CD4-positive, alpha-beta T cell treated with Interleukin-4 for 4 hours (primary cell): ENCODE measurements around the gene SORCS1.

ENCODE experiments used
- DNase-seq: peaks from one replicate; pipeline ENCODE4 v3.0.0-alpha.2; 2020

The SORCS1 gene

DNA sequence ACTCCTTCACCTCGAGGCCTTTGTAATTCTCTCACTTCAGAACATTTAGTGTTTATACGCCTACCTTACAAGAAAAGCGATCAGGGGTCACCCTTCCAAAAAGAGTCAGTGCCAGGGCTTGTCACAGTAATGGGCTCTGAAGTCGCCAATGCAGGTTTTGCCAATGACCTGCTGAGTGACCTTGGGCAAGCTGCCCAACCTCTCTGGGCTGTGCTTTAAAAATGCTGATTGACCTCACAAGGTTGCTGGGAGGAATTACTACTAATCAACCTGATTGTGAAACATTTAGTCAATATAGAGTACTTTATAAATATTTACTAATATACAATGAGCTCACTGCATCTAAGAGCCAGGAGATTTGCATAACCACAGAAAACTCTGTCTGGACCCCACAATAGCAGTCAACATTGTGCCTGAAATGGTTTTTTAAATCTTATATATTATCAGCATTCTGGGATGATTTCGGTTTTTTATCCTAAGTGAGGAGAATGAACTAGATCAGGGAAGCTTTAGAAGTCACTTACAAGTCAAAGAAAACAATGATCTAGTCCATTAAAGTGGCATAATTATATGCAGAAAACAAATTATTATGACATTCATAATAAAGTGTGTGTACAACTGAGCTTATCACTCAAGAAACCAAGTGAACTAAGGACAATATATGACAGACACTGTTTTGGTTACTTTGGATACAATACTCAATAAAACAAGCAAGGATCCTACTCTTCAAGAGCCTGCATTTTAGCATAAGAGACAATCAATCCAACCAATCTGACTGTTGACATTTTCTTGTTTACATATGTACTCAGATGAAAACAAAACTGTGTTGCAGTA, 290.5 kb downstream of the SORCS1 start:
- DNase-seq: no peak

DNA sequence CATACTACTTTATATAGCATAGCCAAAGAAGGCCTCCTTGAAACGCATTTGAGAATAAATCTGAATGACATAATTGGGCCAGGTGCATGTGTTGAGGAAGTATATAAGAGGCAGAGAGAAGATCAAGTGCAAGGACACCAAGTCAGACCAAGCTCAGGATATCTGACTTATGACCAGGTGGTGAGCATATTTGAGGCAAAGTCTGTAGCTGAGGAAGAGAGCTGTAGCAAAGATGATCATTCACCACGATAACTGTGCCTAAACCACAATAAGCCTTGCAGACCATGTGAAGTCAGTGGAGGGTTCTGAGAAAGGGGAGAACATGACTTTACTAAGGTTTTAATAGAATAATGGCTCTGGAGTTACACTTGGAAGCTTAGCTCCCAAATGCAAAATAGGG, 292.3 kb downstream of the SORCS1 start:
- no peak for DNase-seq

DNA sequence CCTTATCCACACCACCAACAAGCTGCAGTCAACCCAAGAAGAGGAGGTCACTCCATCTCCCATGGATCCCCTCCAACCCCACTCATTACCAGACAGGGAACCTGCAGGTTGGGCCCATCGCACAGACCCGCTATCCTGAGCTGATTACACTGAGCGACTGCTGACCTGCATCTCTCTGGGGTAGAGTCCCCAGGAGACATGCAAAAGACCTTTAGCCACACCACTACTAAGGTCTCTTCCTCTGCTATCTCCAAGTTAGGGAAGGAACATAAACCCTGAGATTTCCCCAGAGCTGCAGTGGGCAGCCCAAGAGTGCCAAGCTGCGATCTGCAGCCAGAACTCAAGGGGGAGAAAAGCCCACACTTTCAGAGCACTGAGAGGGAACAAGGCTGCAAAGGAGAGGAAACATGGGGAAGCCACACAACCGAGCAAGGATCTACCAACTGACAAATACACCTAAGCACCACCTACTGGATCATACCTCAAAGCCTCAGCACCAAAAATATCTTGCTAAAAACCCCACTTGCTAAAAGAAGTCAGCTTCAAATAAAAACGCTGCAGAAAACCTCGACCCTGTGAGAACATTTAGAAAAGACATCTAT, 298.2 kb downstream of the SORCS1 start:
- DNase-seq: no peak

DNA sequence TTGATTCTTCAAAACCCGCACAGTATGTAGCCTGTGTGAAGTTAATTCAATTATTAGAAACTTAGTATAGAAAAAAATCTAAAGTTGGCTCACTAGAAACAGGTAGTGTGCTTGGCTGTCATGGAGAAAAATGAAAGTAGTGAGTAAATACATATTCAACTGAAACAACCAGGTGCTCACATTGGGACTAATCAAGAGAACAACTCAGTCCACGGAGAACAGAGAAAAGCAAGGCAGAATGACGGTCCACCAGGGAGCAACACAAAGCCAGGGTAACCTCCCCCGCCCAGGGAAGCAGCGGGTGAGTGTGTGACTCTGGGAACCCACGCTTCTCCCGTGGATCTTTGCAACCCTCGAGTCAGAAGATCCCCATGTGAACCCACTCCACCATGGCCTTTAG, 300.5 kb downstream of the SORCS1 start:
- no peak for DNase-seq

DNA sequence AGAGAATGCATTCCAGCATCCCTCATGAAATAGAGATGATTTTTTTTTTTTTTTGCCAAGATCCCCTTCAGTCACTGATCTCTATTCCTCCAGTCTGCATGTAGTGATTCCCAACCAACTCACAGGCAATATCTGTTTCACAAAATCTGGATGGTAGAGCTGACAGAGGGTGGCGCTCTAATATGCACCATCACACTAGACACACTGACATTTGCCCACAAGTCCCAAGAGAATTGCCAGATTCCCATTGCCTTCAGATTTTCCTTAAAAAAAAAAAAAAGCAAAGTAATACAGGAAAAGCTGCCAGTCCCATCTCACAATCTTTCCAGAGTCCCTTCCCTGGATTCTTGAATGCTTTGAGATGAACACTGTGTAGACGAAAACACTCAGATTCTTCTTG, 301.0 kb downstream of the SORCS1 start:
- no peak for DNase-seq

DNA sequence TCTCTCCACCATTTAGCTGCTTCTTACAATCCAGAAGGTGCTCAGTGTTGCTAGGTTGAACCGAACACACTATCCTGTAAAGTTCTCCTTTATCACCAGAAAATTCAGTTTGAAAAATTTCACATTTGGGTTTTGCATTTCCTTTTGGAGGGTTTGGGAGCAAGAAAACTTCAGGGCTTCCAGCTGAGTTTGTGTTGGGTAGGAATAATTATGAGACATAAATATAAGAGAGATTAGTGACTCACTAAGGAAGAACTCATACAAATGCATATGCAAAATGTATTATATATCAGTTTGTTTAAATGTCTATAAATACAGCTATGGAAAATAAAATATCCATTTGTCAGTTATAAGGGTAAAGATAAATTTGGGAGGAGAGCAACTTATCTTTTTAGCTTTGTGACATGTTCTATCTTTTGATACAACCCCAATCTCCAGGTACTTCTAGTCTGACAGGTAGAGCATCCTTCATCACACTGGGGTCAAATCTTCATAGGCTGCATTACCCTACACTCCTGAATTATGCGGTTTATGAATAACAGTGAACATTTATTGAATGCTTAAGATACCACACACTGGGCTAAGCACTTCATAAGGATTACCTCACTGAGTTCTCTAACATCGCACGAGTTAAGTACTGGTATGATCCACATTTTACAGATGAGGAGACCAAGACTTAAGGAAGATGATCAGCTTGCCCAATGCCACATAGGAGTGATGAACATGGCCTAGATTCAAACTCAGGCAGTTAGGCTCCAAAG, 304.4 kb downstream of the SORCS1 start:
- no peak for DNase-seq

DNA sequence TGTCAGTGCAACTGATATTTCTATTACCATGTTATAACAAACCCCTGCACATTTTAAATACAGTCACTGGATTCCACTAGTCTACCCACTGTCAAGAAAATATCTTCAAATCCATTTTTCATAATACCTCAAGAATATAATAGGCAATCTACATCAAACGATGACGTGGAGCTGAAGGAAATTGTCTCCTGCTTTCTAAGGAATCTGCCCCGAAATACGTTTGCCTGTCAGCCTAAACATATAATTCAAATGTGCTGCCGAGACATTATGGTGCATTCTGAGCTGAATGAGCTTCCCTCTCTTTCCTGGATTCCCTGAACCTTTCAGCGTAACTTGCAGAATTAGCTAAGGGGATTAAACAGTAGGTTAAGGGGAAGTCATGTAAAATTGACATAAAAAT, 306.8 kb downstream of the SORCS1 start:
- no peak for DNase-seq

DNA sequence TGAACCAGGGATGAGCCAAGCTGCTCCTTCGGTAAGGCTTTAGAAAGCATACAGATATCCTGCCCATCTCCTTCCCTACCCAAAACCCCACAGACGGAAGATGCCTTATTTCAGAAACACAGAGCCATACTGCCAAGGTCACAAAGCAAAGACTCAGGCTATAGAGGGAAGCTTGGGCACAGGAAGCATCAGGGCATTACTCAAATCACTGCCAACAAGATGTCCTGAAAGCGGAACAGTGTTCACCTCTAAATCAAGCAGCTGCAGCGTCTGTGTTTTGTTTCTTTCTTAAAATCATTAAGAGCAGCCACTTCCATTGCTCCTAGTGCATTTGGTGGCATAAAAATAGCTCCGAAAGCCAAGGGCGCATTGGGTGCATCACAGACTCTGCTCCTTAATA, 307.3 kb downstream of the SORCS1 start:
- DNase-seq: no peak

DNA sequence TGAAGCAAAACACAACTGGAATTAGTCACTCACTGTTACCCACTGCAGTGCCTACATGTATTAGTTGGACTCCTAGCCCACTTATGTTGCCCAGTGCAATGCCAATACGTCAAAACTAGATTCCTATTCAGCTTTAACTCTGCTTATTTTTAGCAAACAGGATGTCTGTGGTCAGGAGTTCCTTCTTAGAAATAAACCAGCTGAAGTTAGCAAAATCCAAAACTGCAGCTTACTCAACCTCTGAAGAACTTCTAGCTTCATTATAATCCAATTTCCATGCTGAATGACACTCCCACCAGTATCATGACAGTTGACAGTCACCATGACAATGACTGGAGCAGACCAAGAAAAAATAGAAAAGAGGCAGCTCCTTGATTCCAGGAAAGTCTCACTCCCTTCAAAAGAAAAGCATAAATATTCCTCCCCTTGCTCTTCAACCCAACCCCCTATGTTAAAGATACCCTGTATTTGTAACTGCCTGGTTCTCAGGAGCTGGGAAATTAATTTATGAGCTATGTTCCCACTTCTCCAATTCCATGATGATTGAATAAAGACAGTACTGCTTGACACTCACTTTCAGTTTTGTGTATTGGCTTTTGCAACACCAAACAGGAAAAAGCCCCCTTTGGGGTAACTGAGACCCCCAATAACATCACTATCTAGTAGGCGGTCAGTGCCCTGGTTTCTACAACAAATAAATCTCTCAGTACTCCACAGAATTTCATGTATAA, 327.4 kb downstream of the SORCS1 start:
- no peak for DNase-seq

DNA sequence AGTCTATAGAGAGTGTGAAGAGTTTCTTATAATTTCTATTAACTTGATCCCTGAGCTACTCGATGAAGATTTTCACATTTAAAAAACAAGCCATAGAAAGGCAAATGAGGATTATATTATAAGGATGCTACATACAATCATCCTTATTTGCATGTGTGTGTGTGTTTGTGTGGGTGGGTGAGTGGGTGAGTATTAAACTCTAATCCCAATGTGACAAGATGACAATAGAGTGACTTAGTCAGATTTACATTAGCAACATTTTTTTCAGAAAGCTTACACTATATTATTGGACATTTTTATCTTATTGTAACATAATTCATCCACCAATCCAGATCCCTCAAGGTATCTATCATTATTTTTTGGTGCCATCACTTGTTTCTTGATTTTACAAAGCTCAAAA, 331.7 kb downstream of the SORCS1 start:
- DNase-seq: no peak

DNA sequence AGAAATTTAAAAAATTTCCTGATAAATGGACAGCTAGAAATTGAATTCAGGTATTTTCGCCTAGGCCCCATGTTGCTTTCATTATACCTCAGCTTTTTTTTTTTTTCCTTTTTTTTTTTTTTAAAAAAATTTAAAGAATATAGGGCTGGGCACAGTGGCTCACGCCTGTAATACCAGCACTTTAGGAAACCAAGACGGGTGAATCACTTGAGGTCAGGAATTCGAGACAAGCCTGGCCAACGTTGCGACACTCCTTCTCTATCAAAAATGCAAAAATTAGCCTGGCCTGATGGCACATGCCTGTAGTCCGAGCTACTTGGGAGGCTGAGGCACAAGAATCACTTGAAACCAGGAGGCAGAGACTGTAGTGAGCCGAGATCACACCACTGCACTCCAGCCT, 334.0 kb downstream of the SORCS1 start:
- no peak for DNase-seq

DNA sequence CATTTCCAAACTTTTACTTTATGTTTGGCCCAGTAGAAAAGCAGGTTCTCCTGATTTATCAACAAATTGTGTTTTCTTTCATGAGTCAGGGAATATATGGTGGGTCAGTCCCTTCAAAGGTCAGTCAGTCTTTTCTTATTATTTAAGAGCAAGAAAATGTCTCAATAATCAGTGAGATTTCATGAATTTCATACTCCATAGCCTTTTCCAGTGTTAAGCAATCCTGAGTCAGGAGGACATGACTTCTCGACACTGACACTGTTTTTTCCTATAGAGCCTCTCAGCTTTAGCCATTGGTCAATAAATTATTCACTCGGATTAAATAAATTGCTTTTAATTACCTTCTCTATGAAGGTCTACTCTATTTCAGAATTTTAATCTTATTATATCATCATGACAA, 334.5 kb downstream of the SORCS1 start:
- no peak for DNase-seq

DNA sequence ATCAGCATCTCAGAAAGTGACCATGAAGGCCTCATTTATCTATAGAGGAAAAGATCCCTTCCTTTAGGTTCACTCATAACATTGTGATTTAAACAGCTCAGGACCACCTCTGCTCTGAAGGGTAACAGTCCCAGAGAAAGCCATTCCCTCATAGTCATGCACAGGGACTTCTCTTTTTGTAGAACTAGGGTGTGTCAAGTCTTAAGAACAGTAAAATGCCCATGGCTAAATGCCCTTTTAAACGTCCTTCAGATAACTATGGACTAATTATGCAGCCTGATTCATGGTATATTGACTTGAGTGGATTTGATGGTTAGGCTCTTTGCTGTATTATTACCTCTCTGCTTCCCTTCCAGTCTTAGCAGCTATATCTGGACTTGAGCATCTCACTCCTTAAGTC, 337.8 kb downstream of the SORCS1 start:
- no peak for DNase-seq

DNA sequence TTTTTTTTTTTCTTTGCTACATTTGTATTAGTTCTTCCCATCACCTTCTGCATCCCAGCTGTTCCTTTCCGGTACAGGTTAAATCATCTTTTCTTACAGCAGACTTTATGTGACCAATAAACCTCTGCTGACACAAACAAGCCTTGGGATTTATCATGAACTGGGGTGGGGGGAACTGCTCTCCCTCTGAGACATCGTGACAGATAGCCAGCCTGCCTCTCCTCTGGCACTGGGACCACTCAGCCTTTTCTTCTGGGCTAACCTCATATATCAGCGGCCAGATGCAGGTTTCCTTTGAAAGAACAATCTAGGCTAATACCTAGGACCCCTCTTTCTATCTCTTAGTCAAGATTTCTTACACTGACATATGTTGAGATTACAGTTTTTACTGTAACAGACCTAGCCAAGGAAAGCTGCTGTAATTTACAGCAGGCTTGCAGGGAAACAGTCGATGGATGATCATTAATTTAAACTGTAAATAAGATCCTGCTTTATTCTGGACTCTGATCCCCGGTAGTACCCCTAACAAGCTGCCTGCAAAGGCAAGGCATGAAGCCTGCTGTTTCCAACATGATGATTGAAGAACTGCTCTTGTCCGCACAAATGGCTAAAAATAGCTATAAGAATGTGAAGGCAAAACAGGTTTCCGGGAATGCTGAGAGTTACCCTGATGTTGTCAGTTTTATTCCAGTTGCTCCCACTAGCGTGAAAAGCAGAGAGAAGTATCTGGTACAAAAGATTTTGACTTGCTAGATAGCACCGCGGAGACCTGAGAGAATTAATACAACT, 338.7 kb downstream of the SORCS1 start:
- DNase-seq: no peak

DNA sequence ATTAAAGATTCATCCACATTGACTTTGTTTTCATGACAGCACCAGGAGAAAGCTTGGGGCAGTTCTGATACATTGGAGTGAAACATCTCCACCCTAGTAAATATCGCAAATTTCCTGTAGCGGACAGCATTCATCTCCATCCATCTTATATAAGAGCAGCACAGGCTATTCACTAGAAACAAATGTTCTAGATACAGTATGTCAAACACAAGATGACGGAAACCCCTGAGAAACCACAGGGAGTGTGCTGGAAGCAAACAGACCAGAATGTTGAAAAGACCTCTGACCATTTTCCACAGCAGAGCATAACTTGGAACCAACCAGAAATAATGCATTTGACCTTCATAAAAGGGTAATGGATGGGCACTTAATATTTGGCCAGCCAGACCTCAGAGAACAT, 343.9 kb downstream of the SORCS1 start:
- DNase-seq: no peak

DNA sequence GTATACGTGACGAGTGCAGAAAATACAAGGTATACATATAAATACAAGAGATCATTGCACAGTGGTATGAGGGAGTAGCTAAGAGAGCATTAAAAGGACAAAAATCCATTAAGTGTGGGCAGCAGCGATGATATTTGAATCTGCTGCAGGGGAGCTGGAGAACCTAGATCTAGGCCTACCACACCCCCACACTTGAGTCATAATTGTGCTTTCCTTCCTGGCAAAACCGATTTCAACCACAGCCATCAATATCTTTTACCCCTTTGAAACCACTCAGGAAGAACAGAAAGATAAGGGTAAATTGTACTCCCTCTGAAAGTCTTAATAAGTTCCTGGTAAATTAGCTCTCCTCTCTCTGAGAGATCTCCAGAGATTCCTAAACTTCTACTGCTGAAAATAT, 345.0 kb downstream of the SORCS1 start:
- DNase-seq: no peak

DNA sequence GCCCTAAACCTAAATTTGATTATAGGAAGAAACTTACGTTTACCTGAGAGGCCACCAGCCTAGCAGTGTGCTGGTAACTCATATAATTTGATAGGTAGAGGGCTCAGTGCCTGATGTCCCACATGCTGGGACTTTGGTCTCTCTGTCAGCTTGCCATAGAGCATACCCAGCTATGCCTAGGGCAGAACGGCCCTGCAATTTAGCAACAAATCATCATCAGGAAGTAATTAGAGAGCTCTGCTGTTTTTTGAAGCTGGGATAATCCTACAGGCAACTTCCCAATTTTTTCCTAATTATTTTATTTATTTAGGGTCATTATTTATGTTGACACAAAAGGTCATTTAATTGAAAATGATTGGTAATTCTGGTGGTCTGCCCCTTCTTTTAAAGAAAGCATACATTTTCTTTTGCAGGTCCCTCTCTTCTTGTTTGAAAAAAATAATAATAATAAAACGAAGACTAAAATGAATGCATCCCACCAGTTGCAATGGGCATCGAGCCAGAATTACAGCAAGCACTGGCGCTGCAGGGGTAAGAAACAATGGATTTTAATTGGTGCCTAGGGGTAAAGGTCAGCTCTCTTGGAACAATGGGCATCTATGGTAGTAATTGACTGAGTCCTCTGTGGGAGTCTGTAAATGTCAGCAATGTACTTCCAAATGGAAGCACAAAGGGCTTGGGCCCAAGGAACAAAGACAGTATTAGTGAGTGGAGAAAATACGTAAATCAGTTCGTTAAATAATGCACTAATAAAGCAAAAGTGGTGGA, 348.0 kb downstream of the SORCS1 start:
- DNase-seq: no peak

DNA sequence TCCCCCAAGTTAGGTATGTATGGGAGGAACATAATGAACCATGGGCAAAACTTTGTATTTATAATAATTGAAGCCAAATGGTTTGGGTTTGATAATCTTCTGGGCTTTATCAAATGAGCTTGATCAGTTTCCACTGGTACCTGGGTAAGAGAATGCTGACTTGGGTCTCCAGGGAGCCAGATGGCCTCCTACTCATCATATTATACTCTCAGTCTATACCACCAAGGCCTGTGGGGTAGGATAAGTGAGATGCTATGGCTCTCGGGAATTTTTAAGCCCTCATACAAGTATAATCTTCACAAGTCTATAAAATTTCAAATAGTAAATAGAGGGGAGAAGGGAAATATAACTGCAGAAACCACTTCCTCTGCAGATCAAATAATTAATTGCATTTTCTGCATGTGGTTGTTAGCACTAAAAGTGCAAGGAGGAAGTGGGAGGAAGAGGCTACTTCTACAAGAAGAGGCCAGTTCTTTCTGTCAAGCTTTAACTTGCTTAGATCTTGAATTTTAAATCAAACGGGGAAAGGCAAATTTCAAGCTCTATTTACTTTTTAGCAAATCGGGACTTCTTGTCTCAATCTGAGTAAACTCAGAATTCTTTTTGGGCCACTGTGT, 349.0 kb downstream of the SORCS1 start:
- no peak for DNase-seq

DNA sequence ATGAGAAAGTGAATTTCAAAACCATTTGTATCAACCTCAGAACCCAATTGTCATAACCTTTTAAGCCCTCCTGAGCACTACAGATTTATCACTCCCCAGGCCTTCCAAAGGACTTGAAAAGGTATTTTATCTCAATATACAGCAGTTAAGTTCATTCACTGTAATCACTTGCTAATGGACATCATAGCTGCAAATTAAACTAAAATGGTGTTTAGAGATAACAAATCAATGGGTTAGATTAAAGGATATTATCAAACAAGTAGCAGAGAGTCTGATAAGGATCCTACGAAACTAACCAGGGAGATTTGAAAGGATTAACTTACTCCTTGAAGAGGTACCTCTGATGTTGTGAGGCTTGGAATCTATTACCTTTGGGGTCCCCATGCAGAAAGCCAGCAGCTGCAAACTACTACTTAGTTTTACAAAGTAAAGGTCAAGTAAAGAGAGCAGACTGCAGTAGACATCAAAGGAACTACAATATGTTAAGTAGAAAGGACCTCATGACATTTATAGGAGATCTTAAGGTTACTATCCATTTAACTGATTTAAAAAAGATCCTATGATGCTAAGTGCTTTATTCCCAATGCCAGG, 359.4 kb downstream of the SORCS1 start:
- DNase-seq: no peak

DNA sequence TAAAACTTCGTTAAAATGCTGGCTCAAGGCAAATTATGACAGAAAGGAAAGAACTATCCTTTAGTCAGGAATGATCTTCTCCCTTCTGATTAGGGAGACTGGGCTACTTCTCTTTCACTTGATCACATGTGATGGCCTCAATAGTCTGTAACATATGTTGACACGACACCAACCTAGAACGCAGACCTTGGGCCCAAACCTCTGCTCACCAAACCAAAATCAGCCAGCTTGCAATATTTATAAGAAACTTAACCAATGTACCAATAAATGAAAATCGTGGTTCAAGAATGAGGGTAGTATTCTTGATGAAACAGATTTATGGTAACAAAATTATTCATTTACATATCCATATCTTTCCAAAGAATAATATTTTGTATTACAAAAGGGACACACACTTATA, 361.6 kb downstream of the SORCS1 start:
- no peak for DNase-seq

DNA sequence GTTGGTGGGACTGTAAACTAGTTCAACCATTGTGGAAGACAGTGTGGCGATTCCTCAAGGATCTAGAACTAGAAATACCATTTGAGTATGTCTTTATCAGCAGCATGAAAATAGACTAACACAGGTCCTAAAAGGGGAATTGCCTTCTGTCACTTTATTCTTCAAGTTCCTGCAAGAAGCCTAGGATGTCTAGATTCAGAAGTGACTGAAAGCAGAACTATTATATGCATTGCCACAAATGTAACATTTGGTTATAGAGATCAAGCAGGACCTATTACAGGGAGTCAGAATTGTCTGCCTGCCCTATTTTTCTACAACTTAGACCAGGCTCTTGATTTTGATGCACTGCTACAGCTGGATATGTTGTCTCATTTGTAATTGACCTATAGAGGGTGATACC, 364.7 kb downstream of the SORCS1 start:
- DNase-seq: no peak
